ENCODE measurements around the gene DOCK11. TPM values are rescaled to one million over a fixed set of nuclear protein-coding genes. Genes with fewer than 3 reads are reported as not detected.

The DOCK11 gene
- total and polyA plus RNA-seq, 9 of the 15 experiments (the other 6 are each of a cell fraction or from before 2014, with no cell fraction given): 41.8 to 77.8 (median 50.9) TPM

- no peak for TF ChIP-seq ZNF695 (CRISPR knock-in tag; IDR thresholded peaks at IDR 0.05)
- TF ChIP-seq POLR2H (tag; IDR thresholded peaks at IDR 0.05; ENCODE audit: low read depth): 0 out of 2 replicates have a peak, but pooled peaks have one; percentile 40
- TF ChIP-seq RAD51 (IDR thresholded peaks at IDR 0.05; ENCODE audit: borderline replicate concordance, low read depth): peak; percentile 75
- TF ChIP-seq ARID2 (IDR thresholded peaks at IDR 0.05): no peak
- peak; percentile 57 for TF ChIP-seq POLR2A (conservative IDR thresholded peaks at IDR 0.05)
- no peak for TF ChIP-seq POLR3G (IDR thresholded peaks at IDR 0.05; ENCODE audit: extremely low read depth, insufficient read length, insufficient replicate concordance)
- peak; percentile 89 for TF ChIP-seq ZNF384 (IDR thresholded peaks at IDR 0.05; ENCODE audit: low read depth, low read length)
- peak; percentile 35 for TF ChIP-seq POLR2B (IDR thresholded peaks at IDR 0.05; ENCODE audit: low read depth, partially characterized antibody)
- TF ChIP-seq HDAC1 (IDR thresholded peaks at IDR 0.05): peak in 1 of 2 experiments; percentile 79; a peak in 2 of 4 replicates
- TF ChIP-seq KLF1 (tag; IDR thresholded peaks at IDR 0.05): 0 out of 2 replicates have a peak, but pooled peaks have one; percentile 38
- no peak for TF ChIP-seq FOXK1 (CRISPR knock-in tag; IDR thresholded peaks at IDR 0.05; ENCODE audit: borderline replicate concordance)
- peak; percentile 69 to 90 for TF ChIP-seq E2F6 (IDR thresholded peaks at IDR 0.05; ENCODE audit: borderline replicate concordance in 1 of 2, extremely low read depth in 1 of 2, insufficient read depth in 1 of 2, insufficient read length in 1 of 2, low read depth in 1 of 2, low read length in 1 of 2, poor library complexity in 1 of 2, severe bottlenecking in 1 of 2)
- no peak; the same call in 1 of the 2 replicates for TF ChIP-seq ZBTB40 (IDR thresholded peaks at IDR 0.05)
- TF ChIP-seq ZBTB40 (CRISPR knock-in tag; IDR thresholded peaks at IDR 0.05): no peak
- peak; percentile 92 for TF ChIP-seq ZNF263 (CRISPR knock-in tag; IDR thresholded peaks at IDR 0.05; ENCODE audit: borderline replicate concordance)
- no peak for TF ChIP-seq KLF16 (IDR thresholded peaks at IDR 0.05)
- TF ChIP-seq EP300 (IDR thresholded peaks at IDR 0.05; ENCODE audit: low read length): peak; percentile 43; the same call in 1 of the 2 replicates
- no peak for TF ChIP-seq ZFPM2 (CRISPR knock-in tag; IDR thresholded peaks at IDR 0.05)
These were observed at the start of gene DOCK11 (continued) for GRCh38 chrX:118495061-118495921.
